ENCODE measurements around the gene FNDC1. TPM values are rescaled to one million over a fixed set of nuclear protein-coding genes. Genes with fewer than 3 reads are reported as not detected.

Gene FNDC1
- total RNA-seq, 1 donor from 2014 or later = 6.3 TPM

DNA sequence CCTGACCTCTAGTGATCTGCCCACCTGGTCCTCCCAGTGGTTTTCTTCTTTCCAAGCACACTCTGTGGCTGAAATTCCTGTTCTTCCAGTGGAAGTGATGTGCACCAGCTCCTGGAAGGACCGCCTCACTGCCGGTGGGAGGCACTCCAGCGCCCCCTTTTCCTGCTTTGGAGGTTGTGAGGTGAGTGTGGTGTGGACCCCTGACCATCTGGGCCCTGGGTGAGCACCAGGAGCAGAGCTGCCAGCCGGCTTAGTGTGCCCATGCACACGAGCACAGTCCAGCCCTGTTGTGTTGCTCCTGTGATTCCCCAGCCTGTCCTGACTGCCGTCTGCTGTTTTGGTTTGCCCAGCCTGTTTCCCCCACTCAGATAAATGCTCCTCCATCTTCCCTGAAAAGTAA lies 134.6 kb downstream of the FNDC1 start:
- TF ChIP-seq, protein P1, sequence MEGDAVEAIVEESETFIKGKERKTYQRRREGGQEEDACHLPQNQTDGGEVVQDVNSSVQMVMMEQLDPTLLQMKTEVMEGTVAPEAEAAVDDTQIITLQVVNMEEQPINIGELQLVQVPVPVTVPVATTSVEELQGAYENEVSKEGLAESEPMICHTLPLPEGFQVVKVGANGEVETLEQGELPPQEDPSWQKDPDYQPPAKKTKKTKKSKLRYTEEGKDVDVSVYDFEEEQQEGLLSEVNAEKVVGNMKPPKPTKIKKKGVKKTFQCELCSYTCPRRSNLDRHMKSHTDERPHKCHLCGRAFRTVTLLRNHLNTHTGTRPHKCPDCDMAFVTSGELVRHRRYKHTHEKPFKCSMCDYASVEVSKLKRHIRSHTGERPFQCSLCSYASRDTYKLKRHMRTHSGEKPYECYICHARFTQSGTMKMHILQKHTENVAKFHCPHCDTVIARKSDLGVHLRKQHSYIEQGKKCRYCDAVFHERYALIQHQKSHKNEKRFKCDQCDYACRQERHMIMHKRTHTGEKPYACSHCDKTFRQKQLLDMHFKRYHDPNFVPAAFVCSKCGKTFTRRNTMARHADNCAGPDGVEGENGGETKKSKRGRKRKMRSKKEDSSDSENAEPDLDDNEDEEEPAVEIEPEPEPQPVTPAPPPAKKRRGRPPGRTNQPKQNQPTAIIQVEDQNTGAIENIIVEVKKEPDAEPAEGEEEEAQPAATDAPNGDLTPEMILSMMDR (IDR thresholded peaks at IDR 0.05; ENCODE audit: insufficient read depth, low read depth, low read length) = no peak
- TF ChIP-seq EZH2 (IDR thresholded peaks at IDR 0.05; ENCODE audit: insufficient read depth, low read length) = no peak
- no peak for DNase-seq (ENCODE audit: low read depth)

DNA sequence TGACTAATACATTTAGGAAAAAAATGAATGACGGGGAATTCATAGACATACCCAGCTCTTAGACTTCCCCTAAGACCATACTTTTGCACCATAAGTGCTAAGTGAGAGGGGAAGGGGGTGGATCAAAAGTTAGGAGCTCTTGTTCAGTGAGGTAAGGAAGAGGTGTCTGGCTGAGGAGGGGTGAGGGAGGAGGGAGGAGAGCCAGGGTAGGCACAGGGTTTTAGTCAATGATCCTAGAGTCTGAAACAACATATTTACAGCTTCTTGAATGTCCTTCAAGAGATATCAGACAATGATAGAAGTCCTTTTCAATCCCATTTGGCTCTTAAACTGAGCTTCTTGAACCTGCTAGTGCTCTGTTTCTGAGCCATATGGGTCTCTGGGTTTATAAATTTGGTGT lies 135.4 kb downstream of the FNDC1 start:
- H3K4me3 Mint-ChIP-seq (ENCODE audit: unreplicated experiment) = no peak overlapping the region
- DNase-seq (ENCODE audit: low read depth) = no peak
- H3K4me1 ChIP-seq (ENCODE audit: insufficient read depth, low read length) = no peaks in the 10 kb centered on the region
- no peaks in the 10 kb centered on the region for H4K20me1 ChIP-seq (ENCODE audit: insufficient read depth, low read length)
- H3K27me3 ChIP-seq (ENCODE audit: insufficient read depth, low read length) = no peaks in the 10 kb centered on the region
- no peak for FAIRE-seq
- H3K4me3 ChIP-seq (ENCODE audit: insufficient read depth, low read depth, low read length) = no peak overlapping the region
- H3K9me3 Mint-ChIP-seq (ENCODE audit: unreplicated experiment) = no peaks in the 10 kb centered on the region
- no peaks in the 10 kb centered on the region for H3K4me1 Mint-ChIP-seq (ENCODE audit: low read depth, unreplicated experiment)
- no peak overlapping the region for H3K27ac ChIP-seq (ENCODE audit: low read depth, low read length)
- H2AFZ ChIP-seq (ENCODE audit: low read depth, low read length) = no peak overlapping the region
- H3K36me3 ChIP-seq (ENCODE audit: insufficient read depth, low read length) = no peaks in the 10 kb centered on the region
- H3K9ac ChIP-seq (ENCODE audit: low read length) = no peak overlapping the region
- H3K4me2 ChIP-seq (ENCODE audit: low read length) = no peak overlapping the region
- H3K9me3 ChIP-seq (ENCODE audit: insufficient read depth, low read depth, low read length) = peaks cover 4% of the 10 kb centered on the region
- no peak for TF ChIP-seq EZH2 (IDR thresholded peaks at IDR 0.05; ENCODE audit: insufficient read depth, low read length)
- TF ChIP-seq, protein P1 (IDR thresholded peaks at IDR 0.05; ENCODE audit: insufficient read depth, low read depth, low read length) = no peak
- no peaks in the 10 kb centered on the region for H3K79me2 ChIP-seq (ENCODE audit: insufficient read depth, low read length)
- H3K36me3 Mint-ChIP-seq (ENCODE audit: low read depth, unreplicated experiment) = no peaks in the 10 kb centered on the region
- H3K27ac Mint-ChIP-seq (ENCODE audit: unreplicated experiment) = no peak overlapping the region
- peaks cover 5% of the 10 kb centered on the region for H3K27me3 Mint-ChIP-seq (ENCODE audit: low read depth, unreplicated experiment)

More for the DNA sequence above, 134.6 kb downstream of the FNDC1 start:
- no peak overlapping the region for H3K4me3 Mint-ChIP-seq (ENCODE audit: unreplicated experiment)
- Histone ChIP-seq H3K4me1 (ENCODE audit: insufficient read depth, low read length) (no peaks in the 10 kb centered on the region), H3K9ac (ENCODE audit: low read length) (no peak overlapping the region), H3K79me2 (ENCODE audit: insufficient read depth, low read length) (no peaks in the 10 kb centered on the region), H3K27me3 (ENCODE audit: insufficient read depth, low read length) (no peaks in the 10 kb centered on the region), H2AFZ (ENCODE audit: low read depth, low read length) (no peak overlapping the region), H4K20me1 (ENCODE audit: insufficient read depth, low read length) (no peaks in the 10 kb centered on the region), H3K27ac (ENCODE audit: low read depth, low read length) (no peak overlapping the region), H3K4me2 (ENCODE audit: low read length) (no peak overlapping the region), H3K9me3 (ENCODE audit: insufficient read depth, low read depth, low read length) (peaks cover 4% of the 10 kb centered on the region), H3K36me3 (ENCODE audit: insufficient read depth, low read length) (no peaks in the 10 kb centered on the region), H3K4me3 (ENCODE audit: insufficient read depth, low read depth, low read length) (no peak overlapping the region)
- no peak overlapping the region for H3K27ac Mint-ChIP-seq (ENCODE audit: unreplicated experiment)
- no peak for FAIRE-seq
- H3K4me1 Mint-ChIP-seq (ENCODE audit: low read depth, unreplicated experiment) = no peaks in the 10 kb centered on the region
- peaks cover 7% of the 10 kb centered on the region for H3K27me3 Mint-ChIP-seq (ENCODE audit: low read depth, unreplicated experiment)
- H3K9me3 Mint-ChIP-seq (ENCODE audit: unreplicated experiment) = peaks cover 2% of the 10 kb centered on the region
- no peaks in the 10 kb centered on the region for H3K36me3 Mint-ChIP-seq (ENCODE audit: low read depth, unreplicated experiment)

DNA sequence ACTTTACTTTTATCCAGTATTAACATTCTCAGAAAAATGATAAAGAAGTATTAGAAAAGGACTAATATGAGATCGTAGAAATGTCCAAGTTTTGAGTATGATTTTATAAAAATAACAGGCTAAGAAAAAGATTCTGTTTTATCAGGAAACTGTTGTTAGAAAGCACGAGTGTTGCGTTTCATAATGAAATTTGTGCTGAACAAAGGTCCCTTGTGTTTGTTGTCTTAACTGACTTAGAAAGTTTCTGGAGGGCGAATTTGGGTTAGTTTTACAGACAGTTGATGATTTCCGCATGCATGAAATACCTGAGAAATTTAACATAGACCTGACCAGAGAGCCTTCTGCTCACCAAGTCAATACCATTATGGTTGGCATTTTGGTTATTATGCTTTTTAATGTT lies 136.0 kb downstream of the FNDC1 start:
- no peaks in the 10 kb centered on the region for H3K27me3 ChIP-seq (ENCODE audit: insufficient read depth, low read length)
- no peaks in the 10 kb centered on the region for H4K20me1 ChIP-seq (ENCODE audit: insufficient read depth, low read length)
- H3K4me1 ChIP-seq (ENCODE audit: insufficient read depth, low read length) = no peaks in the 10 kb centered on the region
- Mint-ChIP-seq H3K4me3 (ENCODE audit: unreplicated experiment) (no peak overlapping the region), H3K27me3 (ENCODE audit: low read depth, unreplicated experiment) (peaks cover 5% of the 10 kb centered on the region), H3K27ac (ENCODE audit: unreplicated experiment) (no peak overlapping the region), H3K9me3 (ENCODE audit: unreplicated experiment) (no peaks in the 10 kb centered on the region), H3K36me3 (ENCODE audit: low read depth, unreplicated experiment) (no peaks in the 10 kb centered on the region), H3K4me1 (ENCODE audit: low read depth, unreplicated experiment) (no peaks in the 10 kb centered on the region)
- no peak overlapping the region for H3K27ac ChIP-seq (ENCODE audit: low read depth, low read length)
- no peaks in the 10 kb centered on the region for H3K79me2 ChIP-seq (ENCODE audit: insufficient read depth, low read length)
- no peak overlapping the region for H3K4me3 ChIP-seq (ENCODE audit: insufficient read depth, low read depth, low read length)
- H3K4me2 ChIP-seq (ENCODE audit: low read length) = no peak overlapping the region
- TF ChIP-seq, protein P1 (IDR thresholded peaks at IDR 0.05; ENCODE audit: insufficient read depth, low read depth, low read length) = no peak
- TF ChIP-seq EZH2 (IDR thresholded peaks at IDR 0.05; ENCODE audit: insufficient read depth, low read length) = no peak
- no peak for DNase-seq (ENCODE audit: low read depth)
- no peaks in the 10 kb centered on the region for H3K36me3 ChIP-seq (ENCODE audit: insufficient read depth, low read length)
- no peak for FAIRE-seq
- peaks cover 4% of the 10 kb centered on the region for H3K9me3 ChIP-seq (ENCODE audit: insufficient read depth, low read depth, low read length)
- no peak overlapping the region for H3K9ac ChIP-seq (ENCODE audit: low read length)
- no peak overlapping the region for H2AFZ ChIP-seq (ENCODE audit: low read depth, low read length)
